Non-pigmented ciliary epithelial cell (primary cell): ENCODE measurements around the gene BORCS5.
"Not testable (repeated sequence)": the region's sequence is repeated elsewhere in the genome, so short reads cannot be mapped to it uniquely, and the experiment has no call there.

Experiments
- DNase-seq: peaks from one replicate; pipeline ENCODE4 v3.0.0-alpha.2; 2010; ENCODE audit warnings: low read depth

Gene BORCS5

DNA sequence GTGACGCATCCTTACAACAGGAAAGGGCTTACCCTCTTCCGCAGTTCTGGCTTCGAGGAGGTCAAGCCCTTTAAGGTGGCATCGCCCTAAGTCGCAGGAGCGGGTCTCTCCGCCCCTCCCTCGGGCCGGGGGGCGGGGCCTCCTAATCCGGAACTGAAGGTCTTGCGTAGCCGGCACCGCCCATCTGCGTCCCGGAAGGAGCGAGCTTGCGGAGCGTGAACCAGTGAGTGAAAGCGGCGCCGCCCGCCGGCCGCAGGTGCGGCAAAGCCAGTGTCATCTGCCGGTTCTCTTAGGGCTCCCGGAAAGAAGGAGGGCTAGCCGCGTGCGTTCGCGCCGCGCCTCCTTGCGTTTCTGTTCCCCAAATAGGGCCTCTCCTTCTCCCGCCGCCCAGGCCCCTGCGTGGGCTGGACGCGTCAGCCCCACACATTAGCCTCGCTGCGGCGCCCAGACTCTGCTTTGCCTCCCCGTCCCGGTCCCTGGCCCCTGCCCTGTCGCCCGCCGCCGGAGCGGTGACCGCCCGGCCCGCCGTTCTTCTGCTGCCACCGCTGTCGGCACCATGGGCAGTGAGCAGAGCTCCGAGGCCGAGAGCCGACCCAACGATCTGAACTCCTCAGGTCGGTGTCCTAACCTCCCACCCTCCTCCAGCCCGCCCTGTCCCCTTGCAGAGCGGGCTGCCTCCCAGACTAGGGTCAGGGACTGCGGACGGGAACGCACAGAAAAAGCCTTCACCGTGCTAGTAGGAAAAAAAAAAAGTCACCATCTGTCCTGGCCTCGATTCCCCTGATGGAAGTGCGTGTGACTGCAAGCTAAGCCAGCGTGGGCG, at the start of gene BORCS5:
Gene BORCS5, plus strand, starts transcription at position 183 of the 823 bp plus-strand sequence. Its CDS starts 374 bp downstream, at position 557.
- peak; percentile 52 for DNase-seq

DNA sequence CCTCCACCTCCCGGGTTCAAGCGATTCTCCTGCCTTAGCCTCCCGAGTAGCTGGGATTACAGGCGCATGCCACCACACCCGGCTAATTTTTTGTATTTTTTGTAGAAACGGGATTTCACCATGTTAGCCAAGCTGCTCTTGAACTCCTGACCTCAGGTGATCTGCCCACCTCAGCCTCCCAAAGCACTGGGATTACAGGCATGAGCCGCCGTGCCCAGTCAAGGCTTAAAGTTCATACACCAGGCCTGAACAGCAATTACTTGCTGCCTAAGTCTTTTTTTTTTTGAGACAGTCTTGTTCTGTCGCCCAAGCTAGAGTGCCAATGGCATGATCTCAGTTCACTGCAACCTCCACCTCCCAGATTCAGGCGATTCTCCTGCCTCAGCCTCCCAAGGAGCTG, 46.2 kb upstream of the BORCS5 start:
- not testable (repeated sequence) for DNase-seq

GRCh38 chr12:12315838-12316237, 41.0 kb upstream of the BORCS5 start:
- DNase-seq = no peak

DNA sequence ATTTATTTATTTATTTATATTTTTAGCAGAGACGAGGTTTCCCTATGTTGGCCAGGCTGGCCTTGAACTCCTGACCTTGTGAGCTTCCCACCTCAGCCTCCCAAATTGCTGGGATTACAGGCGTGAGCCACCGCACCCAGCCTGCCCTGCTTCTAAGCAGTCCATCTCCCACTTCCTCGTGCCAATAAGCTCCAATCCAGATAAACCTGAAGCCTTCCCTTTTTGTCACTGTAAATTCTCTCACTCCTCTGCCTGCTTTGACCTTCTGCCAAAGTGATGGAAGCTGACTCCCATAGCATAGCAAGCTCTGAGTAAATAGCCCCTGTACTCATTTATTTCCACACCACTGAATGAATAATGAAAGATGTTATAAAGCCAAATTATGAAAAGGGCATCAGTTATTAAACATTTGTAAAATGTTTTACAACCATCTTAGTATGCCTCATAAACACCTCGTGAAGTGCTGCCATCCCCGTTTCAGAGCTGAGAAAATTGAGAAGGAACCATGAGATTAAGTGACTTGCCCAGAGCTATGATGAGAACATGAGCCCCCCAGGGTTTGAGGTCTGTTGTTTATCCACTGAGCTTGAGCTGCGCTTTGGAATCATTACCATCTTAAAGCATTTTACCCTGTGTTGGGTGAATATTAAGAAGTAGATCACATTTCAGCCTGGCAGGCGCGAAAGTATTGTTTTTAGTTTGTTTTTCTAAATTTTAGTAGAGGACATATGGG, 37.3 kb upstream of the BORCS5 start:
- no peak for DNase-seq

DNA sequence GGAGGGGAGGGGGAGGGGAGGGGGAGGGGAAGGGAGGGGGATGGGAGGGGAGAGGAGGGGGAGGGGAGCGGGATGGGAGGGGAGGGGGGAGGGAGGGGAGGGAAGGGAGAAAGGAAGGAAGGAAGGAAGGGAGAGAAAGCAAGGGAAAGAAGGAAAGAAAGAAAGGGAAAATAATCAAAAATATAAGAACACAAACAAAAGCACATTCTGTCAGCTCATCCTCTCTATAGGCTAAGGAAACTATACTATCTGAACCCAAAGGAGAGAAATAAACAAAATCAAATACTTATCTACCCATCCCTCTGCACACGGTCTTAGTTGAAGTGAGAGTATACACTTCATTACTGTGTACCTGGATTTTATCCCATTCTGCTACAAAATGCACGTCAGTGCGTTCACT, 33.8 kb upstream of the BORCS5 start:
- DNase-seq = no peak

GRCh38 chr12:12323591-12323990, 33.3 kb upstream of the BORCS5 start:
- no peak for DNase-seq

GRCh38 chr12:12326262-12326661, 30.6 kb upstream of the BORCS5 start:
- DNase-seq = no peak

DNA sequence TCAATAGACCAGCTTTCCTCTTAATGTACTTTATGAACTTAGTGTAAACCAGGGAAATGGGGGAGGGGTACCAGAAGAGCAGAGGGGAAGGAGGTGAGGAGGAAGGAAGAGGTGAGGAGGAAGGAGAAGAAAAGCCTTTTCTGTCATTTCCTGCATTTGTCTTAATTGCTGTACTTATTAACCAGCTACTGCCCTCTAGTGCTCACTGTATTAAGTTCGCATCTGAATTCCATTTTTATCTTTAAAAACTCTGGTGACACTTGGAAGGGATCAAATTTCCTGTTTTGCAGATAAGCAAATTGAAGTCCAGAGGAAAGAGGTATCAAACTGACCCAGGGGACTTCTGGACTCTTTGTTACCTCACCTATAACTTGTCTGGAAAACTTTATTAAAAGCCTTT, 29.1 kb upstream of the BORCS5 start:
- DNase-seq = peak; percentile 23

GRCh38 chr12:12331244-12331771, 25.6 kb upstream of the BORCS5 start:
- DNase-seq = no peak

- no peak for DNase-seq
These were observed 25.0 kb upstream of the BORCS5 start for GRCh38 chr12:12331896-12332295.

GRCh38 chr12:12333407-12334366, 23.2 kb upstream of the BORCS5 start:
- DNase-seq = peak; percentile 55

GRCh38 chr12:12334367-12335040, 22.4 kb upstream of the BORCS5 start:
- DNase-seq = no peak

- DNase-seq = no peak
These were observed 20.8 kb upstream of the BORCS5 start for GRCh38 chr12:12336049-12336411.

DNA sequence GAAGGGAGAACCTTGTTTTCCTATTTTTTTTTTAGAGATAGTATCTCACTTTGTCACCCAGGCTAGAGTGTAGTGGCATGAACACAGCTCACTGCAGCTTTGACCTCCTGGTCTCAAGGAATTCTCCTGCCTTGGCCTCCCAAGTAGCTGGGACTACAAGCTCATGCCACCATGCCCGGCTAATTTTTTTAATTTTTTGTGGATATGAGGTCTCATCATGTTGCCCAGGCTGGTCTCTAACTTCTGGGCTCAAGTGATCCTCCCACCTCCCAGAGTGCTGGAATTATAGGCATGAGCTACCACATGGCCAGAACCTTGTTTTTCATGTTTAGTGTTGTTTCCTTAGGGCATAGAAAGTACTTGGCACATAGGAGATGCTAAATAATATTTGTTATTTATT, 20.4 kb upstream of the BORCS5 start:
- DNase-seq = no peak

GRCh38 chr12:12338527-12339168, 18.2 kb upstream of the BORCS5 start:
- no peak for DNase-seq

- DNase-seq = no peak
These were observed 6.9 kb upstream of the BORCS5 start, which contains the start of gene MANSC1 for GRCh38 chr12:12349711-12350665. MANSC1 (minus strand) TSS chr12:12350242; CDS start chr12:12343314, 6,928 bp downstream.

DNA sequence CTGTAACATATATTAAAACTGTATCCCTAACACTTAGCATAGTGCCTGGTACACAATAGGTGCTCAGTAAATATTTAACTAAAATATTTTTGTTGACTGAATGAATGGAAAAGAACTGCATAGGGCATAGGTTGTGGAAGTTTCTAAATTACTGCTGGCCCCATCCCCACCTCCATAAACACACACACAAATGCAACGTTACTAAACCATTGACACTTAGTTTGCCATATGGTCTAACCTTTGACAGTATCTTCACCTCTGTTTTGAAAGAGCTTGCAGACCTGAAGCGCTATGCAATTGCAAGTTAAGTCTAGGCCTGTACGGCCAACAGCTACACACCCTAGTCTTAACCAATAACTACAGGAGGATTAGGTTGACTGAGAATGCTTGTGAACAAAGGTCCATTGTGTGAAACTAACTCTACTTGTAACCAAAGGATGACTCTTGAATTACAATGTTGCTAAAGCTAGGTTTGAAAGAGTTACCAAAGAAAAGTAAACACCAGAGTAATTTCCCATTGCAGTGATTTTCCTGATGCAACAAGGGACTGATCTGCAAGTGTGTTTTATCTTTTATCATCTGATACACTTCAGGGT, 5.9 kb upstream of the BORCS5 start:
- DNase-seq = no peak

GRCh38 chr12:12351468-12352185, 5.3 kb upstream of the BORCS5 start:
- not testable (repeated sequence) for DNase-seq
